ENCODE measurements around the gene YWHAB.
"Not testable (repeated sequence)": the region's sequence is repeated elsewhere in the genome, so short reads cannot be mapped to it uniquely, and the experiment has no call there.

The YWHAB gene

DNA sequence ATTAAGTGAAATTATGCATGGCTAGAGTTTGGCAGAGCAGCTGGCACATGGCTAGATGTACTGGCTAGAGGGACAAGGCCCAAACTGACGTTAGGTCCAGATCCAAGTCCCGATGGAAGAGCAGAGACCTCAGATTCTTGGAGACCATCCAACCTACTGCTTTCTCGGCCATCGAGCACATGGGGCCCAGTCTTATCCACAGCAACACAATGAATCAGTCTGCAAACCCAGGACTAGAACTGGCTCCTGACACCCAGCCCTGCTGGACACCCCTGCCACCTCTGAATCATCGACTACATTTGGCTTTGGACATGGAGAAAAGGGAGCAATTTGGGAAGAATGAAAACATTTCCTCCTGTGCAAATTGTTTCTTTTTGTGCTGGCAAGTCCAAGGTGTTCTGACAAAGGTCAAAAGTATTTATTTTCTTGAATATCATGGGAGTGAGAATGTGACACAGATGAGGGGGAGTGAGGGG is 23.9 kb upstream of the YWHAB start:
- no peak overlapping the region for H3K18ac ChIP-seq (ENCODE audit: low read length)
- no peaks in the 10 kb centered on the region for H3K9me3 ChIP-seq (replicated peaks in 1 of 2; ENCODE audit: control insufficient read depth in 2 of 2, insufficient read depth in 1 of 2, low read depth in 1 of 2, low read length in 2 of 2)
- H3K4me2 ChIP-seq (ENCODE audit: insufficient read depth, low read length, poor library complexity, severe bottlenecking), result no peak overlapping the region
- H3K4me1 ChIP-seq (ENCODE audit: control insufficient read depth in 2 of 2, insufficient read depth in 1 of 2, low read depth in 1 of 2, low read length in 2 of 2), result peaks cover 0 to 12% of the 10 kb centered on the region in 2 donors
- H3K27ac ChIP-seq (replicated peaks; ENCODE audit: low read length), result no peak overlapping the region
- no peak overlapping the region for H3K14ac ChIP-seq (ENCODE audit: low read length)
- no peak for DNase-seq (ENCODE audit: low spot score)
- no peak overlapping the region for H2BK120ac ChIP-seq (ENCODE audit: low read depth, low read length)
- H4K91ac ChIP-seq (ENCODE audit: low read depth, low read length, poor library complexity), result no peak overlapping the region
- H3K4ac ChIP-seq (ENCODE audit: low read length), result no peak overlapping the region
- no CpG with 5 or more reads among the region's 5 CpGs for WGBS, 2 donors (ENCODE audit: extremely low coverage in 2 of 2, insufficient read length in 2 of 2, insufficient replicate concordance in 1 of 2)
- no peak overlapping the region for H2BK15ac ChIP-seq (ENCODE audit: low read length)
- no peak overlapping the region for H3K9ac ChIP-seq (ENCODE audit: low read depth, low read length, poor library complexity)
- H2AFZ ChIP-seq (ENCODE audit: low read length), result no peak overlapping the region
- H3K23ac ChIP-seq (ENCODE audit: low read depth, low read length, poor library complexity), result no peak overlapping the region
- no peak overlapping the region for H2BK12ac ChIP-seq (ENCODE audit: low read length)
- H4K8ac ChIP-seq (ENCODE audit: low read depth, low read length), result no peak overlapping the region
- H2BK5ac ChIP-seq (ENCODE audit: low read length), result no peak overlapping the region
- H3K4me3 ChIP-seq (ENCODE audit: low read length in 2 of 2), result no peak overlapping the region
- H3K36me3 ChIP-seq (replicated peaks in 1 of 2; ENCODE audit: control insufficient read depth in 2 of 2, insufficient read depth in 2 of 2, low read length in 2 of 2), result no peaks in the 10 kb centered on the region
- H2AK5ac ChIP-seq (ENCODE audit: low read depth, low read length), result no peak overlapping the region
- no peaks in the 10 kb centered on the region for H3K79me1 ChIP-seq (ENCODE audit: low read depth, low read length)
- peaks cover 0 to 2% (median 2%) of the 10 kb centered on the region in 3 experiments for H3K27me3 ChIP-seq (ENCODE audit: control insufficient read depth in 3 of 3, insufficient read depth in 3 of 3, low read depth in 1 of 3, low read length in 3 of 3)

DNA sequence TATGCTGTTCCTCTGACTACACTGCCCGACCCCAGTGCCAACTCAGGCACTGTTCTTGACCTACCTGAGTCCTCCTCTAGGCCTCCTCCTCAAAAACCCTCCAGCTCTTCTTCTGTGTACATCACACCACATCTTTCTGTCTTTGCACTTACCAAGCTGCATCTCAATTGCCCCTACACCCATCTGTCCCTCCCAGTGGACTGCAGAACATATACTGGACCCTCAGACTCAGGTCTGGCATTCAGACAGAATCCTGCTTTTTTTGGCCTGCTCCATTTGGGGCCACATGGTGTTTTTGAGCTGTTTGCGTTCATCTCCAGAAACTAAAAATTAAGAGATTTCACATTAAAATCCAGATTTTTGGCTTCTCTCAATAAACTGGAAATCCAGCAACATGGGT is 23.2 kb upstream of the YWHAB start:
- no peak for DNase-seq (ENCODE audit: low spot score)
- H2BK5ac ChIP-seq (ENCODE audit: low read length), result no peak overlapping the region
- H3K27me3 ChIP-seq (ENCODE audit: control insufficient read depth in 3 of 3, insufficient read depth in 3 of 3, low read depth in 1 of 3, low read length in 3 of 3), result peaks cover 0 to 8% (median 2%) of the 10 kb centered on the region in 3 experiments
- H3K27ac ChIP-seq (replicated peaks; ENCODE audit: low read length), result no peak overlapping the region
- H2BK15ac ChIP-seq (ENCODE audit: low read length), result no peak overlapping the region
- no peak overlapping the region for H3K23ac ChIP-seq (ENCODE audit: low read depth, low read length, poor library complexity)
- H3K79me1 ChIP-seq (ENCODE audit: low read depth, low read length), result no peaks in the 10 kb centered on the region
- H3K36me3 ChIP-seq (replicated peaks in 1 of 2; ENCODE audit: control insufficient read depth in 2 of 2, insufficient read depth in 2 of 2, low read length in 2 of 2), result no peaks in the 10 kb centered on the region
- no peak overlapping the region for H3K14ac ChIP-seq (ENCODE audit: low read length)
- no peak overlapping the region for H3K18ac ChIP-seq (ENCODE audit: low read length)
- no peaks in the 10 kb centered on the region for H3K9me3 ChIP-seq (replicated peaks in 1 of 2; ENCODE audit: control insufficient read depth in 2 of 2, insufficient read depth in 1 of 2, low read depth in 1 of 2, low read length in 2 of 2)
- no peak overlapping the region for H3K4me2 ChIP-seq (ENCODE audit: insufficient read depth, low read length, poor library complexity, severe bottlenecking)
- no peak overlapping the region for H2AK5ac ChIP-seq (ENCODE audit: low read depth, low read length)
- no peak overlapping the region for H2AFZ ChIP-seq (ENCODE audit: low read length)
- H3K4me3 ChIP-seq (ENCODE audit: low read length in 2 of 2), result no peak overlapping the region
- H3K4ac ChIP-seq (ENCODE audit: low read length), result no peak overlapping the region
- H3K4me1 ChIP-seq (ENCODE audit: control insufficient read depth in 2 of 2, insufficient read depth in 1 of 2, low read depth in 1 of 2, low read length in 2 of 2), result peaks cover 0 to 12% of the 10 kb centered on the region in 2 donors
- H4K91ac ChIP-seq (ENCODE audit: low read depth, low read length, poor library complexity), result no peak overlapping the region
- H4K8ac ChIP-seq (ENCODE audit: low read depth, low read length), result no peak overlapping the region
- no CpG with 5 or more reads among the region's 2 CpGs for WGBS, 2 donors (ENCODE audit: extremely low coverage in 2 of 2, insufficient read length in 2 of 2, insufficient replicate concordance in 1 of 2)
- no peak overlapping the region for H2BK12ac ChIP-seq (ENCODE audit: low read length)
- no peak overlapping the region for H3K9ac ChIP-seq (ENCODE audit: low read depth, low read length, poor library complexity)
- H2BK120ac ChIP-seq (ENCODE audit: low read depth, low read length), result no peak overlapping the region

GRCh38 chr20:44863365-44864084 is 22.0 kb upstream of the YWHAB start:
- H2AFZ ChIP-seq (ENCODE audit: low read length), result peak overlapping the region; percentile 34
- not testable (repeated sequence) for H2BK5ac ChIP-seq (ENCODE audit: low read length); DNase-seq (ENCODE audit: low spot score); H3K36me3 ChIP-seq (replicated peaks in 1 of 2; ENCODE audit: control insufficient read depth in 2 of 2, insufficient read depth in 2 of 2, low read length in 2 of 2); H3K4me3 ChIP-seq (ENCODE audit: low read length in 2 of 2); H2AK5ac ChIP-seq (ENCODE audit: low read depth, low read length); H3K4ac ChIP-seq (ENCODE audit: low read length); H3K79me1 ChIP-seq (ENCODE audit: low read depth, low read length); H4K91ac ChIP-seq (ENCODE audit: low read depth, low read length, poor library complexity); H2BK15ac ChIP-seq (ENCODE audit: low read length); H3K4me2 ChIP-seq (ENCODE audit: insufficient read depth, low read length, poor library complexity, severe bottlenecking); H3K27ac ChIP-seq (replicated peaks; ENCODE audit: low read length); H4K8ac ChIP-seq (ENCODE audit: low read depth, low read length); H3K23ac ChIP-seq (ENCODE audit: low read depth, low read length, poor library complexity); H3K14ac ChIP-seq (ENCODE audit: low read length); H3K18ac ChIP-seq (ENCODE audit: low read length); H3K9ac ChIP-seq (ENCODE audit: low read depth, low read length, poor library complexity); H2BK12ac ChIP-seq (ENCODE audit: low read length); H3K9me3 ChIP-seq (replicated peaks in 1 of 2; ENCODE audit: control insufficient read depth in 2 of 2, insufficient read depth in 1 of 2, low read depth in 1 of 2, low read length in 2 of 2); H2BK120ac ChIP-seq (ENCODE audit: low read depth, low read length)
- WGBS, 2 donors (ENCODE audit: extremely low coverage in 2 of 2, insufficient read length in 2 of 2, insufficient replicate concordance in 1 of 2), result no CpG with 5 or more reads among the region's 4 CpGs
- peaks cover 0 to 12% of the 10 kb centered on the region in 2 donors for H3K4me1 ChIP-seq (ENCODE audit: control insufficient read depth in 2 of 2, insufficient read depth in 1 of 2, low read depth in 1 of 2, low read length in 2 of 2)
- H3K27me3 ChIP-seq (ENCODE audit: control insufficient read depth in 3 of 3, insufficient read depth in 3 of 3, low read depth in 1 of 3, low read length in 3 of 3), result peaks cover 0 to 17% (median 2%) of the 10 kb centered on the region in 3 experiments

- H2BK12ac ChIP-seq (ENCODE audit: low read length); H2BK5ac ChIP-seq (ENCODE audit: low read length); H3K27ac ChIP-seq (replicated peaks; ENCODE audit: low read length); H2AK5ac ChIP-seq (ENCODE audit: low read depth, low read length); H3K79me1 ChIP-seq (ENCODE audit: low read depth, low read length); H3K14ac ChIP-seq (ENCODE audit: low read length); H2BK15ac ChIP-seq (ENCODE audit: low read length); H3K4me3 ChIP-seq (ENCODE audit: low read length in 2 of 2); H4K8ac ChIP-seq (ENCODE audit: low read depth, low read length); H2BK120ac ChIP-seq (ENCODE audit: low read depth, low read length); H3K9ac ChIP-seq (ENCODE audit: low read depth, low read length, poor library complexity); H3K18ac ChIP-seq (ENCODE audit: low read length); H3K4me2 ChIP-seq (ENCODE audit: insufficient read depth, low read length, poor library complexity, severe bottlenecking); H4K91ac ChIP-seq (ENCODE audit: low read depth, low read length, poor library complexity); H3K23ac ChIP-seq (ENCODE audit: low read depth, low read length, poor library complexity); H3K9me3 ChIP-seq (replicated peaks in 1 of 2; ENCODE audit: control insufficient read depth in 2 of 2, insufficient read depth in 1 of 2, low read depth in 1 of 2, low read length in 2 of 2); H3K36me3 ChIP-seq (replicated peaks in 1 of 2; ENCODE audit: control insufficient read depth in 2 of 2, insufficient read depth in 2 of 2, low read length in 2 of 2); DNase-seq (ENCODE audit: low spot score); H2AFZ ChIP-seq (ENCODE audit: low read length); H3K4ac ChIP-seq (ENCODE audit: low read length): not testable (repeated sequence)
- no CpG with 5 or more reads among the region's 3 CpGs for WGBS, 2 donors (ENCODE audit: extremely low coverage in 2 of 2, insufficient read length in 2 of 2, insufficient replicate concordance in 1 of 2)
- H3K4me1 ChIP-seq (ENCODE audit: control insufficient read depth in 2 of 2, insufficient read depth in 1 of 2, low read depth in 1 of 2, low read length in 2 of 2), result peaks cover 0 to 12% of the 10 kb centered on the region in 2 donors
- peaks cover 0 to 23% (median 2%) of the 10 kb centered on the region in 3 experiments for H3K27me3 ChIP-seq (ENCODE audit: control insufficient read depth in 3 of 3, insufficient read depth in 3 of 3, low read depth in 1 of 3, low read length in 3 of 3)
Observed at GRCh38 chr20:44864493-44864892, 21.0 kb upstream of the YWHAB start.

Measured in neuronal stem cell (in vitro differentiated cells).